ENCODE data around the gene MGLL.
"Not testable (repeated sequence)": the region's sequence is repeated elsewhere in the genome, so short reads cannot be mapped to it uniquely, and the experiment has no call there.

MGLL gene

DNA sequence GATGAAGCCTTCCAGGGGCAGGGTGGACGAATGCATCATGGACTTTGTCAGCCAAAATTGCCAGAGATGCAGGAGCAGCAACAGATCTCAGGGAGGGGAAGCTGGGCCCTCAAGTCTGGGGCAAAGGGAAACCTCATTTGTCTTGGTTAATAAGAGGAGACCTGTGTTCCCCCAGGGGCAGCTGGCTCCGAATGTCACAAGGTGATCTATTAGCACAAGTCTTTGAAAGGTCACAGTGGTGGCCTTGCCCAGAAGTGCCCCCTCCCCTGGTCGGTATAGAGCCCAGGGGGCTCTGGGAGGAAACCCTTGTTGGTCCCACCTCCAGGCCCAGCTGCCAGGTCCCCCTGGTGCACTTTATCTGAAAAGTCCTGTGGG lies 103.4 kb downstream of the MGLL start:
- no peak for DNase-seq

DNA sequence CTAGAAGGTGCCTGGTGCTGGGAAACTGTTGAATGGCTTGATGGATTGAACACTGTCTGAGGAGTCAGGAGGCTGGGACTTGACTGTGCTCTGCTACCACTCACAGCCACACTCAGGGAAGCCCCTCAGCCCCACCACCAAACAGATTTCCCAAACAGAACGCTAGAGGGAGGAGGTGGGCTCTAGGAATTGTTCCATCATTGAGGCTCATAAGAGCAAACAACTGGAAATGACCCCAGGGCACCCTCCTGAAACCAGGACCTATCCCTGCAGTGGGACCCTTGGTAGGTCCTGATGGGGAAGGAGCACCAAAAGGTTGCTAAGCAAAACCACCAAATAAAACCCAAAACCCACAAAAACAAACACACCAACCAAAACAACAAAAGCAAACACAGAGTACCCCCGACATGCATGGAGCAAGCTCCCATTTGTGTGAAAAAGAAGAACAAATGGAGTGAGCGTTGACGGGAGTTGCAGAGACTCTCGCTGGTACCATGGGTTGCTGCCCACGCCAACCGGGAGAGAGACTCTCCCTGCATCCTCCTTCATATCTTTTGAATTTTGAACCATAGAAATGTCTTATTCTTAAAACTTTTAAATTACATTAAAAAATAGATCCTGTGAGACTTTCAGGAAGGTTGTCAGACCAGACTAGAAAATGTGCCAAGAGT lies 103.9 kb downstream of the MGLL start:
- DNase-seq = no peak

DNA sequence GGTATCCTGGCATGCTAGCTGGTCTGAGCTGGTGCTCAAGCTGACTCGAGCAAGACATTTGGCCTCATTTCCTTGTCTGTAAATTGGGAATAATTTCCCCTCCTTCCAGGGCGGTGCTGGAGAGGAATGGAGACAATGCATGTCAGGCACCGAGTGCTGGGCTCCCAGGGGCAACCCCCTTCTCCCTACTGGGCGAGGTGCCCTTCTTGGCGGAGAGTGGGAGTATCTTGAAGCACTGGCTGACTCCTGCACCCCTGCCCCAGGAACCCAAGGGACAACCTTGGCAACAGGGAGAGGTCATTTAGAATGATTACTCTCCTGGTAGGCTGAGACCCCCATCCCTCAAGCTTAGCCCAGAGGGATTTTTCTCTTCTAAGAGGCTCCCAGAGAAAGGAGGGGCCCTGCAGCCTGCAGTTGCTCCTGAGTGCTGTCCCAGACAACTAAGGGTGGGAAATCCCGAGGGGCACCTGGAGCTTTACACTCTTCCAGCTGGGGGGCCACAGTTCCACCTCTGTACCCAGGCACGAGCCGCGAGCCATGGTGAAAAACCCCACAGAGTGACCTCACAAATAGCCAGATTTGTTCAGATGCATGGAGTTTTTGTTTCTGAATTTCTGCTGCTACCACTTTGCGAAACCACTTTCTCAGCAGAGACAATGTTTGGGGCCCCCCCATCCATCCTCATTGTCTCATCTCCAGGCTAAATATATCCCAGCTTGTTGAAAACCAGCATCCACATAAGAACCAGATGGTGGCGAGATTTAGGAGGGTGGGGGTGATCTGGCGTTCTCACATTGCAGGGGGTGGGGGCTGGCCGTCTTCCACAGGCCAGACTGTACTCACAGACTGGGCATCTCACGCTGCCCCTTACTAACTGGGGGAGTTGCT lies 104.7 kb downstream of the MGLL start:
- no peak for DNase-seq

DNA sequence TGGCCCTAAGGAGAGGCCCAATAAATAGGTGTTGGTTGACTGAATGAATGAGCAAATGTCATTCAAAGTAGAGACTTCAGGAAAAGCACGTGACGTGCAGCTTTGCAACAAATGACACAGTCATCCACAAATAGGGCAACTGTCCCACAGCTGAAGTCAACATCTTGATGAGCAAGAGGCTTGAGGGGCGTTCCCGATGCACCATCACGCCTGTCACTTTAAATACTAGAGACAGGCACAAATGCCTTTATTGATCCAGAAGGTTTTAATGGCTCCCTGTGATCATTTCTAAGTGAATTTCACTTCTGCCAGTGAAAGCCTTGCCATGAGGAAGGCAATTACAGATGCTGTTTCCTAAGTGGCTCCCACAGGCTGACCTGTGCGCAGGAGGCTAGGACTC lies 105.9 kb downstream of the MGLL start:
- no peak for DNase-seq

DNA sequence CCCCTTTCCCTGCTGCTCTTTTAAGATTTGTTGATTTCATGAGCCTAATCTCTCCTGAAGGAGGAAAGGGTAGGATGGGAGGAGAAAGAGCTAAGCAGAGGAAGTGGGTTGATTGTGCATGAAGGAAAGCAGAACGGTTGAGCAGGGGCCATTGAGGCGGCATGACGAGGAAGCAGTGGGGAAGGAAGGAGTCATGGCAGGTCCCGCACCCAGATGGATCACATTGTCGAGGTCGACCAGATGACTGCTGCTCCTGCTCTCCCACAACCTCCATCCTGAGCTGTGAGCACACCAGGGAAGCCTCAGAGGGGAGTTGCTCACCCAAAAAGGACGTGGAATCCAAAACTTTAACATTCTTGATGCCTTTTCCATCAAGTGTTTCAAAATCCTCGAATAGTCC lies 106.8 kb downstream of the MGLL start:
- DNase-seq = no peak

DNA sequence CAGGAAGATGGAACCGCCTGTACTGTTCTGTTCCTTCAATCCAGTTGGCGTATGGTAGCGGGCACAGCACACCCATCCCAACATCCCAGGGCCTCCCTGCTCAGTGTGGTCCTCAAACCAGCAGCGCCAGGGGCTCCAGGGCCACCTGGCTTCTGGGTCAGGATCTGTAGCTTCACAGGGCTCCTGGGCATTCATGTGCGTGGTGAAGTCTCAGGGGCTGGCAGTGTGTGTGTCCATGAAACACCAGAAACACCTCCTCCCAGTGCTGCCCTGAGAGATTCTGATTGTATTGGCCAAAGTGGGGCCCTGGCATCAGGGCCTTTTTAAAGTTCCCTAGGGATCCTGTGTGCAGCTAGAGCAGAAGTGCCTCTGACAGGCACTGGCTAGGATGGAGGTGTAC lies 107.4 kb downstream of the MGLL start:
- no peak for DNase-seq

DNA sequence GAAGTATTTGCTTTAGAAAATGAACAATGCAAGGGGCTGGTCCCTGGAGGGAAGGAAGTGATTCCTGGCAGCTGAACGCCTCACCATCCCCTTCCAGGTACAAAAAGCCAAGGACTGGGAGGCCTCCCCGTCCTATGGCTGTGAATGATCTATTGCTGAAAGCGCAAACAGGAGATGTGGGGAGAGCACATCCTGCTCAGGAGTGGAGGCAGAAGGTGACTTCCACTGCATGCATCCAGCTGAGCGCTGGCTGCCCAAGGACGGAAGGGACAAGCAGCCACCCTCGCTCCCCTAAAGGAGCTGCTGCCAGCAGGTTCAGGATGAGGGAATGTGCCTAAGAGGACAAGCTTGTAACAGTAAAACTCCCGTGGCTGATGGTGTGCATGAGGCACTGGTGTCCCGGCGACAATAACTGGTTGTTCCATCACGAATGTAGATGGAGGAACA lies 108.2 kb downstream of the MGLL start:
- no peak for DNase-seq

DNA sequence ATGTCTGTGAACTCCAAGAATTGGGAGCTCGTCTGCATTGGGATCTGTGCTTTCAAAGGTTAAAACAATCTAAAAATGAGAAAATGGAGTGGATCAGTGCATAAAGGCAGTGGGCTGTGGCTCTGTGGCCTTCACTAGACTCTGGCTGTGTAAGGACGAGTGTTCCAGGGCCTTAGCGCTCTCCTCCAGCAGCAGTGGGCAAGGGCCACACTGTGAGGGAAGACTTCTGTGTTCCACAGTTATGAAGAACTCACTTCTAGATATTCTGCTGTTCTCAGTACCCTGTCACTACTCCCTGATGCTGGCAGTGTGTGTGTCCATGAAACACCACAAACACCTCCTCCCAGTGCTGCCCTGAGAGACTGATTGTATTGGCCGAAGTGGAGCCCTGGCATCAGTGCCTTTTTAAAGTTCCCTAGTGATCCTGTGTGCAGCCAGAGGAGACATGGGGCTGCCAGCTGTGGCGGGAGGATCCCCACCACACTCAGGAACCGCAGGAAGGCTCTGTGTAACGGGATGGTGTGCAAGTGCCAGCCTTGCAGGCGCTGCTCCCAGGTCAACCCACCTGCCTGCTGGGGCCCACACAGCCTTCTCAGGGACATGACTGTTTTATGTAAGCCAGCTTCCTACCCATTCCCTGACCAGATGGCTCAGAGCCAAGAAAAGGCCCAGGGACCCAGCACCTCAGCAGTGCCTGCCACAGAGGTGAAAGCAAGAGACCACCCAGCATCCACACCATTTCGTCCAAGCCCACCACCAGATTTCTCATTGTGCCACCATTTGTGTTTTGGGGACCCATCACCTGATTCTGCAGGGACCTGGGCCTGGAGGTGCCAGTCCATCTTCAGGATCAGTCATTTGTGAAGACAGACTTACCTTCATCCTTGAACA lies 109.2 kb downstream of the MGLL start:
- no peak for DNase-seq

DNA sequence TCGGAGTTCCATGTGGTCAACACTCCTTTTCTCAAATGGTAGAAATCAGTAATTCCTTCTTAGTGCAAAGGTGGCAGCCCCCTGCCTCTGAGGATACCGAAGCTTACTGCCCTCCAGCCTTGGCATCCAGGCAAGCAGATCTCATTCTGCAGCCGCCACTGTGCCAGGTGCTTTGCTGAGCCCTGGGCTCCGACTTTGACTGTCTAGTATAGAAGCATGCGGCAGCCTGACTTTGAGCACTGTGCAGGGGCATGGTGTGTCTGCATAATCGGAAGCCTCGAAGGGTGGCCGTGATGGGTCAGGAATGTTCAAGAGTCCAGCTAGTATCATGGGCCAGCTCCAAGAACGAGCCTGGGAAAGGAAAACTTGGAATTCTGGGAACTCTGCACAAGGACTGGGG lies 109.9 kb downstream of the MGLL start:
- no peak for DNase-seq

DNA sequence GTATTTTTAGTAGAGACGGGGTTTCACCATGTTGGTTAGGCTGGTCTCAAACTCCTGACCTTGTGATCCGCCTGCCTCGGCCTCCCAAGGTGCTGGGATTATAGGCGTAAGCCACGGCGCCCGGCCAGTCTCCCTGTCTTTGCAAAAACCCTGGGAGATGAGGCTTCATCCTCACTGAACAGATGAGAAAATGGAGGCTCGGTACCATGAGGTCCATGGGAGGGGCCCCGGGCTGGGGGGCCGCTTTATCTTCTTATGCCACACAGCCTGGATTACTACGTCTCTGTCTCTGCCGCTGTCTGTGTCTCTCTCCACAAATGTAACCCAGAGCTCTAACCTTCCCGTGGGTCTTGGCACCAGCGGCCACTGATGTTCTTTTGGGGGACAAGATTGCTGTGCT lies 110.4 kb downstream of the MGLL start:
- no peak for DNase-seq

DNA sequence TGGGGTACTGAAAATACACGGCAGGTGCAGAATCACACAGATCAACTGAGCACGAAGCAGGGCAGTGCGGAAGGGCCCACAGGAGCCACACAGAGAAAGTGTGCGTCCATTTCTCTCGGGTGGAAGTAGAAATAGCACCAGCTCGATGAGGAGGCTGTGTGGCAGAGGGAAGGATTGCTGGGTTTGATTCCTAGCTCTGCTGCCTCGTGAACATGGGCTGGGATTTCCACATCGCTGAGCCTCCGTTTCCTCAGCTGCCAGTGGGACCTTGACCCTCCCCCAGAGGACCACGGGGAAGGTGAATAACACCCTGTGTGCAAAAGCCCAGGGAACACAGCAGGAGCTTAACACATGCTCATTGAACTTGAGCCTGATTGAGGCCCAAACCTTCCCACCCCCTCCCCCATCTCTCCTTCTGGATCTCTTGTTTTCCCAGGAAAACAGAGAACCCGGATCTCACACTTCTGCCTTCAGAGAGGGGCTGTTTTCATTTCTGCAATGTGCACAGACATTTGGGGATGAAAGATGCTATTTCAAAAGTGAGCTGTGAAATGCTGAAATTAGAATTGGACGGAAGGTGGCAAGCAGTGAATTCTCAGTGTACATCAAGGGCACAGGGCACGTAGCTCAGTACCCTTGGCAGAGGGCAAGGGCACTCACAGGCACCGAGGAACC lies 111.2 kb downstream of the MGLL start:
- DNase-seq = no peak

DNA sequence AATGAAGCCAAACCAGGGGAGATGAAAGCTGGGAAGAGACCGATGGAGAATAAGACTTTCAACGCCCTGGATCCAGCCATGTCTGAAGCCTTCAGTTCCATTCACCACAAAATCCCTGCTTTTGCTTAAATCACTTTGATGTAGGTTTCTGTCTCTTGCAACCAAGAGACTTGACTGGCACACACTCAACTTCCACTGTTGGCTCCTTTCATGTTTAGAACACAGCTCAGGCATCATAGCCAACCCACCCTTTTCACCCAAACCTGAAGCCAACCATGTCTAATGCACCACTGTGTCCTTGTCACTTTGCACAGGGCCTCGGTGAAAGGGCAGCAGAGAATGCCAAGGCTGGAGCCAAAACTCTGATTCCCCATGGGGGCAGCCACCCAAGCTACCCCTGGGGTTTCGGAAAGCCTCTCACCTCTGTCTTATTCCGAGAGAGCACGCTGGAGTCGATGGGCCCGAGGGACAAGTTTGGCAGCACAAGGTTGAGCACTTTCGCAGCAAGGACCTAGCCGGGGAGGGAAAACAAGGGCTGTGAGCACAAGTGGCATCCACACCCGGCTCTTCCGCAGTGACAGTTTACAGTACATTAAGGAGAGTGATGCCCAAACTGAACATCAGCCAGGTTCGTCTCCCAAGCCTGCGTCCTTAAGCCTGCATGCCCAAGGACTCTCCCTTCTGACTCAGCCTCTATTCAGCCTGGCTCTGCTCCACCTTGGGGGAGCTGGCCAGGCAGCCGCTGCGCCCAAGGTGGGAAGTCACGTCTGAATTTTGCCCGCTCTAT lies 112.0 kb downstream of the MGLL start:
- DNase-seq = no peak

DNA sequence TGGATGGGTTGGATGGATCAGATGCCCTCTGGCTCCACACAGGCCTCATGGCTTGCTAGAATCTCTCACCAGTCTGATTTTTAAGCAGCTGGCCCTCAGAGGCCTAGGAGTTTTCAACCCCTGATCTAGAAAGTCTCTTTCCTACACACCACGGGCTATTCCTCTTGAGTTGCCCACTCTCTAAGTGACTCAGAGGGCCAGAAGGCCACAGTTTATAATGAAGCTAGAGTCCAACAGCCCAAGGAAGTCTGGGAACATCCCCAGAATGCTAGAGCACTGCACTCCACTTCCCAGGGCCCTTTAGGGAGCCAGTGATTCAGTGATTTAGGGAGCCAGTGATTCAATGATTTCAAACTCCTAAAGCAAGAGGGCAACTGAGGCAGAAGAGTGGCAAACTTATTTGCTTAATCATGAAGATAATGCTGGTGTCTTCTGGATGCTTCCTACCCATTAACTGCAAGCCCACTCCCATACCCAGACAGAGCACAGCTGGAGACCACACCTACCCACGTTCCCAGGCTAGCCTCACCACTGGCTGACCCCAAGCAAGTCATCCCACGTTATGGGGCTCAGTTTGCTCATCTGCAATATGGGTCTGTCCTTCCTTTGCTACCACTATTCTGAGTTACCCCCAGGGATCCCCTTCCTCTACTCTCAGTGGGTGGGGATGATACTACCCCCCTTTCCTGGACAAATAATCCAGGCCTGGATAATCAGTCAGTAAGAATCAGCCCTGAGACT lies 112.8 kb downstream of the MGLL start:
- no peak for DNase-seq

DNA sequence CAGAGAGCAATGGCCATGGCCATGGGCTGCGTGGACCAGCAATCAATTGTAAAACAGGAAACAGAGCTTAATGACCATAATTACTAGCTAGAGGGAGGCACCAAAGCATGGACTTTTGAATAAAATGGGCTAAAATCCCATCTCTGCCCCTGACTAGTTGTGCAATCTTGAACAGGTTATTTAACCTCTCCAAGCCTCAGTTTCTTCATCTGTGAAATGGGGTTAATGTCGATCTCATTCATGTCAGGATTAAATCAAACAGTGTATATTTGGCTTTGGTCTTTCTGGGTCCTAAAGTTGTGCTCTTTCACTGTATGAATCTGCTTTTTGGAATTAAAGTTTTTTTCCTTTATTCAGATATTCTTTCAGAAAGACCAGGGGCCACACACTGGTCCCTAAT lies 113.5 kb downstream of the MGLL start:
- DNase-seq = no peak

DNA sequence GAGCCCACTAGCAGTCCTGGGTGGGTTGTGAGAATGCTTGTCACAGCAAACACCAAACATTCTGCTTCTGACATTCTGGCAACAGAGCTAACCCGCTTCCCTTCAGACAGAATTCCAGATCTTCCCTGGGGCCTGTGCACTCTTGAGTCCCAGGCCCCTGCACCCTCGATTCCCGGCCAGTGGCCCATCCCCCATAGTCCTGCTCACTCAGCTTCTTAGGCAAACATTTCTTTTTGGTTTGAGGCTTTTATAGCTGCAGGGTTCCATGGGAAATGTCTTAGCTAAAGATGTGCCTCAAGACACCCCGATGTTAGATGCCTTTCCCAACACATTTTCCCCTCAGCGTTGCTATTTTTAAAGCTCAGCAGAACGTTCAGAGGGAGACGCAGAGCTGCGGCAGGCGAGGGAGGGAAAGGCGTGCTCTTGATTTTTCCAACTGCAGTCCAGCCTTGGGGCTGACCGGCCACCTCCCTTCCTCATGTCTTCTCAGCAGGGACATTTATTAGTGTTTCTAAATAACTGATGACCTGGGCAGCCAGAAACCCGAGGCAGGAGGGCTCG lies 114.4 kb downstream of the MGLL start:
- DNase-seq = no peak

DNA sequence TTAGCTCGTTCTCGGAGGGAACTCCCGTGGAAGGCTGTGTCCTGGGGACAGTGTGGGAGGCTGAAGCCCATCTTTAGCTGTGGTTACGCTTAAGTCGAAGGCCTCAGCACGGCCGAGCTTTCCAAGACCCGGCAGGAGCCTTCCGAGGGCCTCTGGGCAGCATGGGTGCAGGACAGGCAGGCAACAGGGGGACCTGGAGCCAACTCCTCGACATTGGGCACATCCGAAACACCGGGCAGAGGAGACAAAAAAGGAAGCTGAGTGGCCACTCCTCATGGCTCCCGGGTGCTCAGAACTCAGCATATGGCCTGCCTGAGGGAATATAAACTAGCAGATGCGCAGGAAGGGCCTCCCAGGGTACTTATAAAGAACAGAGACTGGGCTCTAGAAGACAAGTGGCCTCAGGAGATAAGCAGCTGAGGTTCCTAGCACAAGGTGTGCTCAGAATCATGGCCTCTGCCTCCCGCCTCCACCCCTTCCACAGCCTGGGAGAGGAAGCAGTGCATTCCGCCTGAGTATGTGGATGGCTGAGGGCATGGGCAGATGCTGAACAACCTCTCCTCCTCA lies 115.4 kb downstream of the MGLL start:
- DNase-seq = no peak

DNA sequence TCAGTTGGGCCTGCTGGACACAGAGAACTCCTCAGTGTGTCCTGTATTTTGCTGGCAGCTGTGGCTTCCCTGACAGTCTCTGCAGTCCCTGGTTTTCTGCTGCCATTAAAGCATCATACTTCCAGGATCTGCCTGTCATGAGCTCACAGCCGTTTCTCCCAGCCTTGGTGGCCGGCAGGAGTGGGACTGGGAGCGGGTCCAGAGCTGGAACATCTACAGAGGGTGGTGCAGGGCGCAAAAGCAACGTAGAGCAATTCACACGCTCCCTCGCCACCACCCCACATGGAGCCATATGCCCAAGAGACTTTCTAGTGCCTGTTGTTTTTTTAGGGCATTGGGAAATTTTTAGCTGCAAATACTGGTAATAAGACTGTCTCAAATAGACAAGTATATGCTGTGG lies 116.0 kb downstream of the MGLL start:
- no peak for DNase-seq

DNA sequence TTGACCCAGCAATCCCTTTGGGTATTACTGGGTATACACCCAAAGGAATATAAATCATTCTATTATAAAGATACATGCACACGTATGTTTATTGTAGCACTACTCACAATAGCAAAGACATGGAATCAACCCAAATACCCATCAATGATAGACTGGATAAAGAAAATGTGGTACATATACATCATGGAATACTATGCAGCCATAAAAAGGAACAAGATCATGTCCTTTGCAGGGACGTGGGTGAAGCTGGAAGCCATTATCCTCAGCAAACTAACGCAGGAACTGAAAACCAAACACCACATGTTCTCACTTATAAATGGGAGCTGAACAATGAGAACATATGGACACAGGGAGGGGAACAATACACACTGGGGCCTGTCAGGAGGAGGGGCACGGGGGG lies 117.5 kb downstream of the MGLL start:
- DNase-seq = not testable (repeated sequence)

DNA sequence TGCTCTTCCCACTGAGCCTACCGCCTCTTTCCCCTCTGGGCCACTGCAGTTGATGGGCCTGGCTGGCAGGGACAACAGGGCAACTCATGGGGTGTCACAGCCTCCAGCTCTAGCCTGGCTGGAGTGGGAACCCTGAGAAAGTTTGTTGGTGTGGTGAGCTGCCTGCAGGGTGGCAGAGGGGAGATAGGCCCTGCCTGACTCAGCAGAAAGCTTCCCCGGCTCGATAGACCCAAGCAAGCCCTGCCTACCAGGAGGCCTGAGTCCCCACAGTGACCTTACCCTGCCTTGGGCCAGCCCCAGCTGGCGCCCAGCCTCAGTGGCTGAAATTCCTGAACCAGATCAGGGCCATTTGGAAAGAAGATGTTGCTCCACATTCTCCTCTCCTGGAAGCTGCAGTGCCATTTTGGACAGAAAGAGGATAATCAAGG lies 120.2 kb downstream of the MGLL start:
- no peak for DNase-seq

DNA sequence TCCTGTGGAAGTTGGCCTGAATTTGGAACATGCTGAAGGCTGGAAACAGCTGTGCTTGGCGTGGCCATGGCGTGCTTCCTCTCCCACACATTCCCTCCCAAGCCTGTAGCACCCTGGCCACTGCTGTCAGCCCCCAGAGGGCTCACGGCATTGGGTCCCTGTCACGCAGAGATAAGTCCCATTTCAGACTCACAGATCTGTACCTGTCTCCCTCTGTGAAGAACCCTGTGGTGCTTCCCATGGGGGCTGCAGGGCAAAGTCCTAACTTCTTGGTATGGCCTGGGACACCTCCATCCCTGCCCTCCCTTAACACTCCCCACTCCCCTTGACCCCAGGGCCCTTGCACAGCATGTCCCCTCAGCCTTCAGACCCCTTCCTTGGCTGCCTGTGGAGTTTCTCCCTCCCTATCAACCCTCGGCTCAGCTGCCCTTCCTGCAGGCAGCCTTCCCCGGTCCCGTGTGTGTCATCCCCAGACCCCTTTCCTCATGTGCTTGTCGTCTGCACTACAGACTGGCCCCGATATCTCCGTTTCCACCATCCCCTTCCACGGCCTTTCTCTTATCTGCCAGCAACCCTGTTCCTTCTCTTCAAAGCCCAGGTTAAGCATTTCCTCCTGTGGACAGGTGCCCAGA lies 120.9 kb downstream of the MGLL start:
- DNase-seq = no peak
